ENCODE results near the gene CA10. TPM values are rescaled to one million over a fixed set of nuclear protein-coding genes. Genes with fewer than 3 reads are reported as not detected.

The CA10 gene
- total RNA-seq, 1 experiment from 2014 or later: 0.46 TPM

- TF ChIP-seq, protein P1, sequence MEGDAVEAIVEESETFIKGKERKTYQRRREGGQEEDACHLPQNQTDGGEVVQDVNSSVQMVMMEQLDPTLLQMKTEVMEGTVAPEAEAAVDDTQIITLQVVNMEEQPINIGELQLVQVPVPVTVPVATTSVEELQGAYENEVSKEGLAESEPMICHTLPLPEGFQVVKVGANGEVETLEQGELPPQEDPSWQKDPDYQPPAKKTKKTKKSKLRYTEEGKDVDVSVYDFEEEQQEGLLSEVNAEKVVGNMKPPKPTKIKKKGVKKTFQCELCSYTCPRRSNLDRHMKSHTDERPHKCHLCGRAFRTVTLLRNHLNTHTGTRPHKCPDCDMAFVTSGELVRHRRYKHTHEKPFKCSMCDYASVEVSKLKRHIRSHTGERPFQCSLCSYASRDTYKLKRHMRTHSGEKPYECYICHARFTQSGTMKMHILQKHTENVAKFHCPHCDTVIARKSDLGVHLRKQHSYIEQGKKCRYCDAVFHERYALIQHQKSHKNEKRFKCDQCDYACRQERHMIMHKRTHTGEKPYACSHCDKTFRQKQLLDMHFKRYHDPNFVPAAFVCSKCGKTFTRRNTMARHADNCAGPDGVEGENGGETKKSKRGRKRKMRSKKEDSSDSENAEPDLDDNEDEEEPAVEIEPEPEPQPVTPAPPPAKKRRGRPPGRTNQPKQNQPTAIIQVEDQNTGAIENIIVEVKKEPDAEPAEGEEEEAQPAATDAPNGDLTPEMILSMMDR (conservative IDR thresholded peaks at IDR 0.05): no peak
- Histone ChIP-seq H3K79me2 (ENCODE audit: insufficient read depth, low read length) (no peaks in the 10 kb centered on the region), H3K4ac (ENCODE audit: low read depth, low read length) (no peak overlapping the region), H3K4me2 (ENCODE audit: insufficient read depth, insufficient read length, low read length) (no peak overlapping the region), H3K18ac (ENCODE audit: insufficient read length, low read depth, low read length) (no peak overlapping the region), H3K27me3 (ENCODE audit: insufficient read depth, low read length) (no peaks in the 10 kb centered on the region), H3K56ac (ENCODE audit: insufficient read length, low read depth, low read length) (no peak overlapping the region), H2BK20ac (ENCODE audit: low read depth, low read length, poor library complexity, severe bottlenecking) (no peak overlapping the region), H3K79me1 (ENCODE audit: insufficient read depth, low read depth, low read length, poor library complexity, severe bottlenecking) (no peaks in the 10 kb centered on the region), H4K5ac (ENCODE audit: insufficient read length, low read depth, low read length) (no peak overlapping the region), H3K4me1 (ENCODE audit: insufficient read depth, low read length) (no peaks in the 10 kb centered on the region), H4K20me1 (ENCODE audit: control insufficient read depth, insufficient read depth, insufficient read length) (no peaks in the 10 kb centered on the region), H3K23me2 (ENCODE audit: insufficient read length, low read depth, low read length, poor library complexity, severe bottlenecking) (no peaks in the 10 kb centered on the region), H3K9me3 (ENCODE audit: control insufficient read depth, low read depth, low read length) (peaks cover 9% of the 10 kb centered on the region), H2AK5ac (ENCODE audit: insufficient read length, low read length) (no peak overlapping the region), H2BK5ac (ENCODE audit: insufficient read length, low read length) (no peak overlapping the region), H3T11ph (ENCODE audit: low read length) (no peak overlapping the region), H4K8ac (replicated peaks; ENCODE audit: insufficient read length, low read depth, low read length) (no peak overlapping the region), H2BK15ac (ENCODE audit: low read depth, low read length) (no peak overlapping the region), H3K23ac (ENCODE audit: insufficient read length, low read depth, low read length) (no peak overlapping the region), H2BK120ac (ENCODE audit: low read depth, low read length, poor library complexity, severe bottlenecking) (no peak overlapping the region), H2AFZ (ENCODE audit: low read length) (no peak overlapping the region), H3K9ac (ENCODE audit: extremely low read depth, insufficient read length, low read length) (no peak overlapping the region), H3K27ac (ENCODE audit: insufficient read length, low read depth, low read length) (no peak overlapping the region), H4K91ac (ENCODE audit: insufficient read length, low read depth, low read length) (no peak overlapping the region), H2BK12ac (ENCODE audit: insufficient read length, low read depth, low read length) (no peak overlapping the region), H3K14ac (ENCODE audit: insufficient read depth, low read length) (no peak overlapping the region)
- WGBS (ENCODE audit: extremely low coverage, insufficient read length, low lambda C conversion rate): no CpG with 5 or more reads among the region's 5 CpGs
- H3K4me1 Mint-ChIP-seq: no peaks in the 10 kb centered on the region
- no peak overlapping the region for H3K27ac Mint-ChIP-seq
- peaks cover 2 to 14% (median 3%) of the 10 kb centered on the region in 3 experiments; a peak in 6 of 7 replicates for H3K36me3 Mint-ChIP-seq (ENCODE audit: insufficient read depth in 1 of 3, low read depth in 3 of 3)
- peaks cover 16 to 18% of the 10 kb centered on the region in 2 experiments for H3K9me3 Mint-ChIP-seq
- no peak overlapping the region for H3K4me3 Mint-ChIP-seq
- DNase-seq: no peak
- no peaks in the 10 kb centered on the region for H3K27me3 Mint-ChIP-seq (ENCODE audit: low read depth)
Observed at GRCh38 chr17:52071712-52072111, 86.8 kb downstream of the CA10 start.

Data from H9 (cell line).